K562 (cell line): Measurements from ENCODE around the gene DYNC1I1.

Experiments used
- ELF4 ChIP-seq: fragments of 450-650 bp; formaldehyde crosslinking; IDR thresholded peaks from 2 replicates; pipeline ENCODE4 v1.4.0; 2022; ENCODE audit warnings: missing genetic modification characterization
- ELK1 ChIP-seq: sonication (generic); formaldehyde crosslinking; IDR thresholded peaks from 2 replicates; pipeline ENCODE4 v1.8.1; 2022; ENCODE audit warnings: missing genetic modification reagents
- ID3 ChIP-seq, 2 experiments: fragments of 250-450 bp in 1 of 2; fragments of 450-650 bp in 1 of 2; sonication (Bioruptor Pico) in 1 of 2; IDR thresholded peaks; 2 replicates each; pipeline versions ENCODE4 v1.6.1 to v1.8.0; 2016 to 2021; ENCODE audit warnings: mild to moderate bottlenecking in 2 of 2, moderate library complexity in 2 of 2, missing compliant biosample characterization in 1 of 2, missing genetic modification characterization in 1 of 2
- MEIS2 ChIP-seq: fragments of 450-650 bp; IDR thresholded peaks from 2 replicates; pipeline ENCODE4 v1.6.1; 2014; ENCODE audit warnings: mild to moderate bottlenecking; ENCODE audit not compliant: partially characterized antibody
- NFXL1 ChIP-seq: fragments of 450-650 bp; formaldehyde crosslinking; IDR thresholded peaks from 2 replicates; pipeline ENCODE4 v1.4.0; 2021; ENCODE audit warnings: mild to moderate bottlenecking

- TF ChIP-seq MEIS2 (no peak), ELK1 (CRISPR knock-in tag) (no peak), NFXL1 (CRISPR knock-in tag) (no peak), ID3 (CRISPR knock-in tag; IDR thresholded peaks at IDR 0.05) (no peak), ID3 (tag; IDR thresholded peaks at IDR 0.05) (no peak), ELF4 (CRISPR knock-in tag) (no peak)
Measured at GRCh38 chr7:95777269-95777668, 4.9 kb downstream of the DYNC1I1 start.
